ENCODE measurements around the gene RUNX2.
A peak's percentile ranks its signal among the peaks of the same experiment; 100 is the strongest.

Gene RUNX2

DNA sequence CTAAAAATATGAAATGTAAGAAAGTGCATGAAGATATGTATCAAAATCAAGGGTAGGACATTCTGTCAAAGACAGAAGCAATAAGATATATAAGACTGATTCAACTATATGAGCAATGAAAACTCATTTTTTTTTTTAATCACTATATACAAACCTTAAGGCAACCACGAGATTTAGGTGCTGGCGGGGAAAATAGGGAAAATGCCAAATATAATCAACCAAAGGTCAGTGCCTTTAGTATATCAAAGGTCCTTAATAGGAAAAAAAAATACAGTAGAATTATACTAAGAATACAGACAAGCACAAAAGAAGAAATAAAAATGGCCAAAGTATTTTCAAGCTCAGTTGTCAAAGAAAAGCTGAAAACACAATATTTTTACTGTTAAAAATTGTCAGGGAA is 25.5 kb downstream of the RUNX2 start:
- FAIRE-seq (no peak), DNase-seq (ENCODE audit: insufficient read length) (no peak)
- no peak for TF ChIP-seq POLR2AphosphoS5 (IDR thresholded peaks at IDR 0.05; ENCODE audit: low read depth, low read length)
- no peak for TF ChIP-seq POLR2A (IDR thresholded peaks at IDR 0.05; ENCODE audit: low read depth, low read length)
- no peak for TF ChIP-seq TAF1 (IDR thresholded peaks at IDR 0.05; ENCODE audit: borderline replicate concordance, low read depth, low read length)

DNA sequence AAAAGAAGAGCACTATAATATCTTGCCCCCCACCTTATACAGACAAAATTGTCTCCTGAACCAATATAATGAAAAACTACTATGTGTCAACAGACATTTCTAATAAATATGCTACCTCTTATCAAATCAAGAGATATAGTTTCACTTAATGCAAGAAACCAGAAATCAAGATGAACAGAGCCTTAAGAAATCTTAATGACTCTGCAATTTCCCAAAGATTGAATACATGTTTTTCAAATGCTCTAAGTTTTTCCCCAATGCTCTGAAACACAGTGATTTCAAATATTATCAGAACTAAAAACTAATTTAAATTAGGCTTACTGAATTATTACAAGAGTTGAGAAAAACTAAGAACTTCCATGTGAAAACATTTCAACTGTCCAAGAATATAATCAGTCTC is 36.3 kb downstream of the RUNX2 start:
- DNase-seq (ENCODE audit: insufficient read length) (no peak), FAIRE-seq (no peak)
- no peak for TF ChIP-seq POLR2AphosphoS5 (IDR thresholded peaks at IDR 0.05; ENCODE audit: low read depth, low read length)
- TF ChIP-seq POLR2A (IDR thresholded peaks at IDR 0.05; ENCODE audit: low read depth, low read length): no peak
- TF ChIP-seq TAF1 (IDR thresholded peaks at IDR 0.05; ENCODE audit: borderline replicate concordance, low read depth, low read length): no peak

DNA sequence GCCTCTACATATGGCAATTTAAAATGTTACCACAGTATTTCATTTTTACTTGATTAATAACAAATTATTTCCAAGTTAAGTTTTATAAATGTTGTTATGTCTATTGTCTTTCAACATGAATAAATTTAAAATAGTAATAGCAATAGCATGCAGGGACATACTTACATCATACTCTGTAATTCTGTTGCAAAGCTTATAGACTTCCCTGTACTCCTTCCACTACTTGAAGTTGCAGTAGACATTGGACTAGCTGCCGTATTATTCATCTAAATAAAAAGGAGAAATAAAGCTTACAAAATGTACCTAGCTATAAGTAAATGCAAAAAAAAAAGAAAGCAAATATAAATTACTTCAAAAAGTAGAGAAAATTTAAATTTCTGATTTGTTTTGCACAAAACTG is 36.9 kb downstream of the RUNX2 start:
- TF ChIP-seq POLR2A (IDR thresholded peaks at IDR 0.05; ENCODE audit: low read depth, low read length): no peak
- TF ChIP-seq POLR2AphosphoS5 (IDR thresholded peaks at IDR 0.05; ENCODE audit: low read depth, low read length): no peak
- no peak for TF ChIP-seq TAF1 (IDR thresholded peaks at IDR 0.05; ENCODE audit: borderline replicate concordance, low read depth, low read length)
- DNase-seq (ENCODE audit: insufficient read length) (no peak), FAIRE-seq (no peak)

DNA sequence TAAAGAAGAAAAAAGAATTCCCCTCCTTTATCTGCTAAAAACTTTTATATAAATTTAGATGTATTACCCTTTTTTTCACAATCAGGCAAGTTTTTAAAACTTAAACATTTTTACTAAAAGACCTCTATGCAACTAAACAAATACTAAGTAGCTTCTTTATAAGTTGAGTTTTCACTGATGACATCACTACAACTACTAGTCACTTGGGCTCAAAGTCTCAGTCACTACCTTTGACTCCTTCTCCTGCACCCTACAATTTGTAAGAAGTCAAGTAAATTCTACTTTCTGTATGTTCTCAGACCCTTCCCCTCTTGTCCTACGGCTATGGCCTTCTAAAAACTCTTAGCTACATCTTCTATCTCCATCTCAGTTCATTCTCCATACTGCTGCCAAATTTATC is 38.4 kb downstream of the RUNX2 start:
- FAIRE-seq (no peak), DNase-seq (ENCODE audit: insufficient read length) (no peak)
- TF ChIP-seq POLR2A (IDR thresholded peaks at IDR 0.05; ENCODE audit: low read depth, low read length): no peak
- TF ChIP-seq TAF1 (IDR thresholded peaks at IDR 0.05; ENCODE audit: borderline replicate concordance, low read depth, low read length): no peak
- TF ChIP-seq POLR2AphosphoS5 (IDR thresholded peaks at IDR 0.05; ENCODE audit: low read depth, low read length): no peak

DNA sequence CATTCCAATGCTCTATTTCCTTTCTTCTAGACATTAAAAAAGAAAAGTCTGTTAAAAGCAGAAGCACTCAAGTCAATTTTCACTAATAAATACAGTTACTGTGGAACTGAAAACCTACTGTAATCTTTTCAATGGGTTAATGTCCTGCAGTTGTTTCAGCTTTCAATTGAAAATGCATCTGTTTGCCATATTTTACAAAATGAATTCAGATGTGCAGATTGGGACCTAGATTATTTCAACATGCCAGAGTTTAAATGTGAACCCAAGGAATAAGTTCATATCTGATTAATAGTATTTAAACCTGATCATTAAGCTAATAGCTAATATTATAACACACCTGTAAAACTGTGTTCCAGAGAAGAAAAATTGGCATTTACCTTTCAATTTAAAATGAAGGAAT is 39.9 kb downstream of the RUNX2 start:
- no peak for DNase-seq (ENCODE audit: insufficient read length)
- no peak for TF ChIP-seq POLR2A (IDR thresholded peaks at IDR 0.05; ENCODE audit: low read depth, low read length)
- TF ChIP-seq POLR2AphosphoS5 (IDR thresholded peaks at IDR 0.05; ENCODE audit: low read depth, low read length): no peak
- no peak for TF ChIP-seq TAF1 (IDR thresholded peaks at IDR 0.05; ENCODE audit: borderline replicate concordance, low read depth, low read length)
- no peak for FAIRE-seq

DNA sequence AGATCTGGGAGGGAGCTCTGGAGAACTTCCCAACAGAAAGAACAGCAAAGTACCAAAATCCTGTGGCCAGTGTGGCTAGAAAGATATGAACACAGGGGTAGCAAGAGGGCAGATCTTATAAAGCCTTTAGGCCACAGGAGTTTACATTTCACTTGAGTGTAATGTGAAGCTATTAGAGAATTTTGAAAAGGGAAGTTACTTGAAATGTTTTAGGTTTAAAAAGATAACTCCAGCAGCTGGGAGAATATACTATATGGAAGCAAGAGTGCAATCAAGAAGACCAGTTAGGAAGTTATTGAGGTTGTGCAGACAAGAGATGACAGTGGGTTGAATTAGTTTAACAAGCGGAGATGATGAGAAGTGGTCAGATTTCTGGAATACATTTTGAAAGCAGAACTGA is 41.7 kb downstream of the RUNX2 start:
- no peak for FAIRE-seq
- no peak for DNase-seq (ENCODE audit: insufficient read length)
- TF ChIP-seq POLR2AphosphoS5 (IDR thresholded peaks at IDR 0.05; ENCODE audit: low read depth, low read length) (no peak), POLR2A (IDR thresholded peaks at IDR 0.05; ENCODE audit: low read depth, low read length) (no peak), TAF1 (IDR thresholded peaks at IDR 0.05; ENCODE audit: borderline replicate concordance, low read depth, low read length) (no peak)

DNA sequence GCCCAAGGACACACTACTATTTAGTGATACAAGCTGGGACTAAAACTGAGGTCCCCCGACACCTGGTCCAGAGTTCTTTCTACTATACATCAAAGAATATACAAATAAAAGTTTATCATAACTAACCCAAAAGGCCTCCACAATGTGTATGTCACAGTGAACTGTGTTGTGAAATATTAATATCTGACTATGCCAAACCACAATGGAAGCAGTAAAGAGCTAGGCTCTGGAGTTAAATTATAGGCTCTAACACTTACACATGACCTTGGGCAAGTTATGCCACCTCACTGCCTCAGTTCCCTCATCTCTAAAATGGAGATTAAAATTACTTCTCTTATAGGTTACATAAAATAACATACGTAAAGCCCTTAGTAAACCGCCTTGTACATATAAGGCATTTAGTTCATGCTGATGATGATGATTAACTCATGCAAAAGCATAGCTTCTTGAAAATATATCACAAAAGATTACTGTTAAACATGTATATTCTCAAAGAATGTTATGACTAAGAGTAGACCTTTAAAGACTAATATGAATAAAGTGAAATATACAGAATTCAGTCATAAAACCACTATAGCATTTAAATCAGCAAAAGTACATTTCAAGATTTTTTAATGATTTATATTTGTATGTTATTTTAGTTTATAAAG is 43.9 kb downstream of the RUNX2 start:
- TF ChIP-seq POLR2AphosphoS5 (IDR thresholded peaks at IDR 0.05; ENCODE audit: low read depth, low read length) (no peak), TAF1 (IDR thresholded peaks at IDR 0.05; ENCODE audit: borderline replicate concordance, low read depth, low read length) (no peak), POLR2A (IDR thresholded peaks at IDR 0.05; ENCODE audit: low read depth, low read length) (no peak)
- DNase-seq (ENCODE audit: insufficient read length) (no peak), FAIRE-seq (no peak)

DNA sequence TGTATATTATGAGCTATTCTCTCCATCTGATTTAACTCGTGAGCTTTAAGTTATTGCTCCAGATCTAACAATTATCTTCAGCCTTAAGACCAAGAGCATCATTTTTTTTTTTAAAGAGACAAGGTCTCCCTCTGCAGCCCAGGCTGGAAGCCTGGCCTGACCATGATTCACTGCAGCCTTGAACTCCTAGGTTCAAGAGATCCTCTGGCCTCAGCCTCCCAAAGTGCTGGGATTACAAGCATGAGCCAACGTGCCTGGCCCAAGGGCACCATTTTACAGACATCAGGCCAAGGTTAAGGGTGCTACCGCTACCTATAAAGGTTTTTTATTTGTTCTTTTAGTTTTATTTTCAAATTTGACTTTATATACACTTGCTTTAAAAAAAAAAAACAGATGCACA is 47.3 kb downstream of the RUNX2 start:
- TF ChIP-seq POLR2AphosphoS5 (IDR thresholded peaks at IDR 0.05; ENCODE audit: low read depth, low read length) (no peak), POLR2A (IDR thresholded peaks at IDR 0.05; ENCODE audit: low read depth, low read length) (no peak), TAF1 (IDR thresholded peaks at IDR 0.05; ENCODE audit: borderline replicate concordance, low read depth, low read length) (no peak)
- FAIRE-seq (no peak), DNase-seq (ENCODE audit: insufficient read length) (no peak)

DNA sequence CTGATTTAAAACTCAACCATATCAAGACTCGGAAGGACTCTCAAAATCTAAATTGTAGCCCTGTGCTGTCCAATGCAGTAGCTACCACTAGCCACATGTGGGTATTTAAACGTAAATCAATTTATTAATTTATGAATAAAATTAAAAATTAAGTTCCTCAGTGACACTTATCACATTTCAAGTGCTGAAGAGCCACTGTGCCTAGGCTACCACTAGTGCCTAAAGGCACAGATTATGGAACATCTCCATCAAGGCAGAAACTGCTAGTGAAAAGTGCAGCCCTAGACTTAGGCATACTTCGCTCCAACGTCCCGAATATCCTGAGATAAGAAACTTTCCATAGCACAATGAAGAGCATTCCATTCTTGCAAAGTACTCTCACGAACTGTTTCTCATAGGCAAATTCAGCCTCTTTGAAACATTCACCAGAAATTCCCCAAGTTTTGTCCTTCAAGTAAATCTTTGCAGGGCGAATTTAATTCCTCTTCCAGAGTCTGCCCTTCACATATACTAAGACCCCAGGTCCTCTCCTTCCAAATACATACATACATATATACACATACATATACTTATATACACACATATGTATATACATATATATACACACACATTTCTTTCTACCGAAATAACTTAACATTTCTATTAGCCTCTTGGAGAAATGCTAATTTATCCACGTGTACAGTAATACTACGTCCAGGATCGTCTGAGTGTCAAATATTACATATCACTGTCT is 48.3 kb downstream of the RUNX2 start:
- FAIRE-seq: no peak
- no peak for TF ChIP-seq TAF1 (IDR thresholded peaks at IDR 0.05; ENCODE audit: borderline replicate concordance, low read depth, low read length)
- no peak for TF ChIP-seq POLR2AphosphoS5 (IDR thresholded peaks at IDR 0.05; ENCODE audit: low read depth, low read length)
- TF ChIP-seq POLR2A (IDR thresholded peaks at IDR 0.05; ENCODE audit: low read depth, low read length): no peak
- DNase-seq (ENCODE audit: insufficient read length): no peak

DNA sequence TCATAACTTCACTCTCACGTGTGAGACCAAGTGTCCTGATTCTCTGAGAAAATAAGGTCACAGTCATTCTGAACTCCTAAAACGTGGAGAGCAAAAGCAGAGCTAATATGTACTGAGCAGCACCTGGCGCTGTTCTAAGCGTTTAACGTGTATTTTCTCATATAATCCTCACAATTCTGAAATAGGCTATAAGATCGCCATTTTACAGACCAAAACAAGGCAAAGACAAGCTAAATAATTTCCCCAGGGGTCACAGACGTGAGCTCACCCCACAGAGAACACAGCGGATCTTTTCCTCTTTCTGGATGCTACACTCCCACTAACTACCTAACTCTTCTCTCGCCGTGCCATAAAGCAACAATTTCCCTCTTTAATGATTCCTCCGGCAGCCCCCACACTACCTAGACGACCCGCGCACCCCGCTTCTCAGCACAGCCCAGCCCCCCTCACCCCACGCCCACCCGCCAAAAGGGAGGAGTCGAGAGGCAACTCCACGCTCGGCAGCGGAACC is 49.0 kb downstream of the RUNX2 start:
- DNase-seq (ENCODE audit: insufficient read length): no peak
- FAIRE-seq: no peak
- no peak for TF ChIP-seq POLR2A (IDR thresholded peaks at IDR 0.05; ENCODE audit: low read depth, low read length)

DNA sequence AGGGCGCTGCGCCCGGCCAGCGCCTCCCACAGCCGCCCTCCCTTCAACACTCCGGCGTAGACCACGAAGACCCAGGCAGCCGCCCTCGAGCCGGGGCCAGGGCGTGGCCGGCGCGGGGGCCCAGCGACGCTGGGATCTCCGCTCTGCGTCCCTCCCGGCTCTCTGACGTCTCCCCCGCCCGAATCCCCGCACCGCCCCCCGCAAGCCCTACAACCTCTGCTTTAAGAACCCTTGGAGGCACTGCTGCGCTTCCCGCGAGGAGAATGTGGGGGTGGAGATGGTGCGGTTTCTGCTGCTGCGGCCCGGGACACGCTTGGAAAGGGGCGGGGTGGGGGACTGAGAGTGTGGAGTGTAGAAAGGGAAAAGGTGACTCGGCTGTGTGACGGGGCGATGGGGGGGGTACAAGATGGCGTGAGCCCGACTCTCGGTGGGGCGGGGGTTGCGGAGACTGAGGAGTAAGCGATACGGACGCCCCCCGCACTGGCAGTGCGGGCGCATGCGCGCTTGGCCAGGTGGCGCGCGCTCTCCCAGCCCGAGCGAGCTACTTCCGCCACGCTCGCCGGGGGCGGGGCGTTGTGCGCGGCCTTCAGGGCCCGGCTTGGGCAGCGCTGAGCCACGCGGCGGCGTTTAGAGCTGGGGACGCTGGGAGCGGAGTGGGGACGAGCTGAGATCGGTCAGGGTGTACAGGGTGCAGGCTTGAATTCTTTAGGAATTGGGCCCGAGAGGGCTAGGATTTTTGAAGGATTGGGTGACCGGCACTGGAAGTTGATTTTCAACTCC is 49.6 kb downstream of the RUNX2 start, which contains the start of gene SUPT3H:
TSS of gene SUPT3H (minus strand) at position 381 of the 780 bp plus-strand sequence.
- FAIRE-seq (peak; percentile 98), DNase-seq (ENCODE audit: insufficient read length) (peak; percentile 59)
- TF ChIP-seq POLR2A (IDR thresholded peaks at IDR 0.05; ENCODE audit: low read depth, low read length) (peak; percentile 78), POLR2AphosphoS5 (IDR thresholded peaks at IDR 0.05; ENCODE audit: low read depth, low read length) (peak; percentile 69; the same call in 1 of the 2 replicates), TAF1 (IDR thresholded peaks at IDR 0.05; ENCODE audit: borderline replicate concordance, low read depth, low read length) (peak; percentile 67)
